ENCODE data around the gene FMR1.

DNA sequence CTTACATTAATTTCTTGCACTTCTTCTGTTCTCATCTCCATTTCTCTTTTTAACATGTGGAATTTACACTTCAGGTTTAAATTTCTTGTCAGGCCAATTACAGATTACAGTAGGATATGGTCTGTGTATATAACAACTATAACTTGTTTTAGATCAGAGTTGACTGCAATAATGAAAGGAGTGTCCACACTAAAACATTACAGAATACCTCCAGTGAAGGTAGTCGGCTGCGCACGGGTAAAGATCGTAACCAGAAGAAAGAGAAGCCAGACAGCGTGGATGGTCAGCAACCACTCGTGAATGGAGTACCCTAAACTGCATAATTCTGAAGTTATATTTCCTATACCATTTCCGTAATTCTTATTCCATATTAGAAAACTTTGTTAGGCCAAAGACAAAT is 36.8 kb downstream of the FMR1 start:
- TF ChIP-seq, protein P1, sequence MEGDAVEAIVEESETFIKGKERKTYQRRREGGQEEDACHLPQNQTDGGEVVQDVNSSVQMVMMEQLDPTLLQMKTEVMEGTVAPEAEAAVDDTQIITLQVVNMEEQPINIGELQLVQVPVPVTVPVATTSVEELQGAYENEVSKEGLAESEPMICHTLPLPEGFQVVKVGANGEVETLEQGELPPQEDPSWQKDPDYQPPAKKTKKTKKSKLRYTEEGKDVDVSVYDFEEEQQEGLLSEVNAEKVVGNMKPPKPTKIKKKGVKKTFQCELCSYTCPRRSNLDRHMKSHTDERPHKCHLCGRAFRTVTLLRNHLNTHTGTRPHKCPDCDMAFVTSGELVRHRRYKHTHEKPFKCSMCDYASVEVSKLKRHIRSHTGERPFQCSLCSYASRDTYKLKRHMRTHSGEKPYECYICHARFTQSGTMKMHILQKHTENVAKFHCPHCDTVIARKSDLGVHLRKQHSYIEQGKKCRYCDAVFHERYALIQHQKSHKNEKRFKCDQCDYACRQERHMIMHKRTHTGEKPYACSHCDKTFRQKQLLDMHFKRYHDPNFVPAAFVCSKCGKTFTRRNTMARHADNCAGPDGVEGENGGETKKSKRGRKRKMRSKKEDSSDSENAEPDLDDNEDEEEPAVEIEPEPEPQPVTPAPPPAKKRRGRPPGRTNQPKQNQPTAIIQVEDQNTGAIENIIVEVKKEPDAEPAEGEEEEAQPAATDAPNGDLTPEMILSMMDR (IDR thresholded peaks at IDR 0.05; ENCODE audit: insufficient read depth, low read length, poor library complexity, severe bottlenecking) = no peak
- TF ChIP-seq EZH2phosphoT487 (conservative IDR thresholded peaks at IDR 0.05; ENCODE audit: low read length) = no peak

Measured in SU-DHL-6 (cell line).